SK-N-SH (cell line): ENCODE data around the gene ST13. TPM values are rescaled to one million over a fixed set of nuclear protein-coding genes. Genes with fewer than 3 reads are reported as not detected.

Source experiments
- CTCF ChIA-PET: fragments of 300-600, 350-600 bp; formaldehyde crosslinking; extraction: SDS; loops from one replicate; lab custom pipeline; 2021; lab: Yijun Ruan, JAX
- POLR2A ChIA-PET: fragments of 350-600 bp; sonication (Branson Sonifier 250); formaldehyde crosslinking; extraction: SDS; loops from one replicate; lab custom pipeline; 2020; ENCODE audit warnings: antibody characterized with exemption, inconsistent platforms; lab: Yijun Ruan, JAX
- DNase-seq: peaks from one replicate; pipeline ENCODE4 v3.0.0; 2012
- H2AFZ ChIP-seq: fragments of 200-600 bp; sonication (generic); 2 replicates; pipeline ENCODE4 v1.8.1; 2016; ENCODE audit warnings: antibody characterized with exemption, mild to moderate bottlenecking, low read depth
- H3F3A ChIP-seq: fragments of 200-600 bp; sonication (generic); replicated peaks from 2 replicates; pipeline ENCODE3; 2016; ENCODE audit warnings: antibody characterized with exemption, mild to moderate bottlenecking; ENCODE audit not compliant: insufficient read depth
- H3K27ac ChIP-seq, 2 experiments: fragments of 200-500 bp in 1 of 2; fragments of 200-600 bp in 1 of 2; sonication (Bioruptor generic) in 1 of 2; sonication (generic), shearing (Covaris generic) in 1 of 2; 2 replicates each; pipeline versions ENCODE4 v1.5.1 to v1.6.1; 2014 to 2016; ENCODE audit warnings: low read depth in 2 of 2, inconsistent platforms in 1 of 2, low read length in 1 of 2, mild to moderate bottlenecking in 1 of 2, mixed read lengths in 1 of 2
- H3K27me3 ChIP-seq: fragments of 200-600 bp; sonication (generic), shearing (Covaris generic); 2 replicates; pipeline ENCODE4 v1.6.1; 2016; ENCODE audit warnings: mixed run types; ENCODE audit not compliant: insufficient read depth
- H3K36me3 ChIP-seq, 2 experiments: fragments of 200-500 bp in 1 of 2; fragments of 200-600 bp in 1 of 2; sonication (Bioruptor generic) in 1 of 2; sonication (generic) in 1 of 2; replicated peaks in 1 of 2; 2 replicates each; pipeline versions ENCODE3 to v1.5.1; 2014 to 2016; ENCODE audit warnings: low read length in 1 of 2, mild to moderate bottlenecking in 1 of 2; ENCODE audit not compliant: insufficient read depth in 2 of 2, control insufficient read depth in 1 of 2
- H3K4me1 ChIP-seq, 2 experiments: fragments of 200-500 bp in 1 of 2; fragments of 200-600 bp in 1 of 2; sonication (Bioruptor generic) in 1 of 2; sonication (generic), shearing (Covaris generic) in 1 of 2; 2 replicates each; pipeline versions ENCODE4 v1.5.1 to v1.6.1; 2014 to 2016; ENCODE audit warnings: low read depth in 1 of 2, low read length in 1 of 2, mixed run types in 1 of 2; ENCODE audit not compliant: insufficient read depth in 2 of 2, control insufficient read depth in 1 of 2
- H3K4me2 ChIP-seq: fragments of 200-600 bp; sonication (generic), shearing (Covaris generic); 2 replicates; pipeline ENCODE4 v1.6.1; 2017; ENCODE audit warnings: mixed run types
- H3K4me3 ChIP-seq, 2 experiments: fragments of 200-500 bp in 1 of 2; fragments of 200-600 bp in 1 of 2; sonication (Bioruptor generic) in 1 of 2; sonication (generic), shearing (Covaris generic) in 1 of 2; 2 replicates each; pipeline versions ENCODE4 v1.5.1 to v1.8.1; 2014 to 2016; ENCODE audit warnings: low read depth in 2 of 2, inconsistent platforms in 1 of 2, low read length in 1 of 2, mild to moderate bottlenecking in 1 of 2, mixed read lengths in 1 of 2, moderate library complexity in 1 of 2
- H3K79me2 ChIP-seq: fragments of 200-600 bp; sonication (generic); 2 replicates; pipeline ENCODE4 v1.8.1; 2017; ENCODE audit warnings: mild to moderate bottlenecking; ENCODE audit not compliant: insufficient read depth
- H3K9ac ChIP-seq: fragments of 200-600 bp; sonication (generic); 2 replicates; pipeline ENCODE4 v1.6.1; 2017; ENCODE audit warnings: mixed run types
- H3K9me2 ChIP-seq: fragments of 200-600 bp; sonication (generic); 2 replicates; pipeline ENCODE4 v1.6.1; 2017; ENCODE audit warnings: mixed run types
- H3K9me3 ChIP-seq: fragments of 200-600 bp; sonication (generic); 2 replicates; pipeline ENCODE4 v1.6.1; 2017; ENCODE audit warnings: mixed run types, mild to moderate bottlenecking, moderate library complexity
- H4K20me1 ChIP-seq: fragments of 200-600 bp; sonication (generic); 2 replicates; pipeline ENCODE4 v1.6.1; 2017; ENCODE audit warnings: mild to moderate bottlenecking, mixed run types; ENCODE audit not compliant: insufficient read depth
- CHD2 ChIP-seq: fragments of 150-350 bp; IDR thresholded peaks from 2 replicates; pipeline ENCODE4 v1.6.1; 2018; ENCODE audit warnings: low read length; ENCODE audit not compliant: partially characterized antibody
- ELF1 ChIP-seq: IDR thresholded peaks from 2 replicates; pipeline ENCODE4 v1.4.0; 2012
- EP300 ChIP-seq, 2 experiments: IDR thresholded peaks; 2 replicates each; pipeline versions ENCODE4 v1.4.0 to v1.6.1; 2012; ENCODE audit warnings: borderline replicate concordance in 1 of 2, low read depth in 1 of 2, low read length in 1 of 2
- FOSL2 ChIP-seq: IDR thresholded peaks from 2 replicates; pipeline ENCODE4 v1.4.0; 2012; ENCODE audit warnings: low read depth, mild to moderate bottlenecking, moderate library complexity, borderline replicate concordance
- GABPA ChIP-seq: IDR thresholded peaks from 2 replicates; pipeline ENCODE4 v1.4.0; 2012; ENCODE audit warnings: low read depth, mild to moderate bottlenecking
- GATA2 ChIP-seq: sonication (generic); formaldehyde crosslinking; IDR thresholded peaks from 2 replicates; pipeline ENCODE4 v1.5.0; 2020; ENCODE audit warnings: mild to moderate bottlenecking, missing genetic modification reagents
- MEF2A ChIP-seq: IDR thresholded peaks from 2 replicates; pipeline ENCODE4 v1.4.0; 2012; ENCODE audit warnings: low read depth, borderline replicate concordance
- NFIC ChIP-seq: IDR thresholded peaks from 2 replicates; pipeline ENCODE4 v1.4.0; 2012; ENCODE audit warnings: borderline replicate concordance
- RFX5 ChIP-seq: IDR thresholded peaks from 2 replicates; pipeline ENCODE4 v1.6.1; 2012; ENCODE audit warnings: mild to moderate bottlenecking, improper control_type of control experiment, low read length
- RXRA ChIP-seq: IDR thresholded peaks from 2 replicates; pipeline ENCODE4 v1.4.0; 2012; ENCODE audit warnings: low read depth, mild to moderate bottlenecking, borderline replicate concordance
- TCF12 ChIP-seq: IDR thresholded peaks from 2 replicates; pipeline ENCODE4 v1.4.0; 2012
- WGBS: methylation state at CpG from one replicate; pipeline ENCODE4 v1.1.6; 2017; ENCODE audit warnings: low lambda C conversion rate; 5-methylcytosine and 5-hydroxymethylcytosine counted together
- polyA plus RNA-seq, 3 experiments: library from polyadenylated mRNA; depleted of rRNA; stranded (reverse); fragments of >200 nt; gene quantifications; 2 replicates each; pipeline ENCODE4 v1.2.3, GENCODE V29; 2012
- TF ChIP-seq, protein P1 (sequence below): IDR thresholded peaks from 2 replicates; pipeline ENCODE4 v1.4.0; 2012; ENCODE audit warnings: low read depth
- TF ChIP-seq, protein P2 (sequence below): IDR thresholded peaks from 2 replicates; pipeline ENCODE4 v1.4.0; 2012; ENCODE audit warnings: low read depth, borderline replicate concordance
- TF ChIP-seq, protein P3 (sequence below): fragments of 200-600 bp; sonication (generic); IDR thresholded peaks from 2 replicates; pipeline ENCODE4 v1.6.1; 2017; ENCODE audit warnings: antibody characterized with exemption, mild to moderate bottlenecking, moderate library complexity
- TF ChIP-seq, protein P4 (sequence below): fragments of 150-350 bp; IDR thresholded peaks from 2 replicates; pipeline ENCODE4 v1.6.1; 2017; ENCODE audit warnings: antibody characterized with exemption, low read length, low read depth, borderline replicate concordance
- TF ChIP-seq, protein P5 (sequence below): IDR thresholded peaks from 2 replicates; pipeline ENCODE4 v1.4.0; 2012; ENCODE audit warnings: low read depth, borderline replicate concordance

ST13 gene
- polyA plus RNA-seq, 1 of the 3 experiments (the other 2 are of a cell fraction), result 66.0 TPM

DNA sequence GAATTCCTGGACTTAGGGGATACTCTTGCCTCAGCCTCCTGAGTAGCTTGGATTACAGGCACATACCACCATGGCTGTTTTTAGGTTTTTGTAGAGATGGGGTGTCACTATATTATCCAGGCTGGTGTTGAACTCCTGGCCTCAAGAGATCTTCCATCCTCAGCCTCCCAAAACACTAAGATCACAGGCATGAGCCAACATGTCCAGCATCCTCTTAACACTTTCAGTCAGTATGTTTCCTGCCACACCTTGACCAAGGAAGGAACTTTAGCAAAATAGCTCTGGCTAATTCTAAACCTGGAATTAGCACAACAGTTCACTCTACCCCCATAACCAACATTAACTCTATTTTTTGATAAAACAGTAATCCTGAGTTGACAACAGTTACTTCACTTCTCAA is 32.7 kb upstream of the ST13 start:
- Histone ChIP-seq H3K79me2 (no peaks in the 10 kb centered on the region), H3F3A (no peaks in the 10 kb centered on the region), H4K20me1 (no peaks in the 10 kb centered on the region), H3K9ac (no peak overlapping the region), H3K27ac (no peak overlapping the region), H3K4me2 (no peak overlapping the region), H3K36me3 (peaks cover 0 to 20% of the 10 kb centered on the region in 2 experiments), H2AFZ (no peak overlapping the region), H3K27me3 (no peaks in the 10 kb centered on the region), H3K9me2 (no peaks in the 10 kb centered on the region), H3K4me3 (no peak overlapping the region), H3K4me1 (no peaks in the 10 kb centered on the region), H3K9me3 (no peaks in the 10 kb centered on the region)
- TF ChIP-seq, protein P1, sequence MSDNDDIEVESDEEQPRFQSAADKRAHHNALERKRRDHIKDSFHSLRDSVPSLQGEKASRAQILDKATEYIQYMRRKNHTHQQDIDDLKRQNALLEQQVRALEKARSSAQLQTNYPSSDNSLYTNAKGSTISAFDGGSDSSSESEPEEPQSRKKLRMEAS, result no peak
- TF ChIP-seq, protein P2, sequence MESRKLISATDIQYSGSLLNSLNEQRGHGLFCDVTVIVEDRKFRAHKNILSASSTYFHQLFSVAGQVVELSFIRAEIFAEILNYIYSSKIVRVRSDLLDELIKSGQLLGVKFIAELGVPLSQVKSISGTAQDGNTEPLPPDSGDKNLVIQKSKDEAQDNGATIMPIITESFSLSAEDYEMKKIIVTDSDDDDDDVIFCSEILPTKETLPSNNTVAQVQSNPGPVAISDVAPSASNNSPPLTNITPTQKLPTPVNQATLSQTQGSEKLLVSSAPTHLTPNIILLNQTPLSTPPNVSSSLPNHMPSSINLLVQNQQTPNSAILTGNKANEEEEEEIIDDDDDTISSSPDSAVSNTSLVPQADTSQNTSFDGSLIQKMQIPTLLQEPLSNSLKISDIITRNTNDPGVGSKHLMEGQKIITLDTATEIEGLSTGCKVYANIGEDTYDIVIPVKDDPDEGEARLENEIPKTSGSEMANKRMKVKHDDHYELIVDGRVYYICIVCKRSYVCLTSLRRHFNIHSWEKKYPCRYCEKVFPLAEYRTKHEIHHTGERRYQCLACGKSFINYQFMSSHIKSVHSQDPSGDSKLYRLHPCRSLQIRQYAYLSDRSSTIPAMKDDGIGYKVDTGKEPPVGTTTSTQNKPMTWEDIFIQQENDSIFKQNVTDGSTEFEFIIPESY, result no peak
- TF ChIP-seq EP300 (IDR thresholded peaks at IDR 0.05; ENCODE audit: borderline replicate concordance in 1 of 2, low read depth in 1 of 2, low read length in 1 of 2) (no peak), TCF12 (no peak), GABPA (no peak), RFX5 (no peak)
- TF ChIP-seq, protein P3, sequence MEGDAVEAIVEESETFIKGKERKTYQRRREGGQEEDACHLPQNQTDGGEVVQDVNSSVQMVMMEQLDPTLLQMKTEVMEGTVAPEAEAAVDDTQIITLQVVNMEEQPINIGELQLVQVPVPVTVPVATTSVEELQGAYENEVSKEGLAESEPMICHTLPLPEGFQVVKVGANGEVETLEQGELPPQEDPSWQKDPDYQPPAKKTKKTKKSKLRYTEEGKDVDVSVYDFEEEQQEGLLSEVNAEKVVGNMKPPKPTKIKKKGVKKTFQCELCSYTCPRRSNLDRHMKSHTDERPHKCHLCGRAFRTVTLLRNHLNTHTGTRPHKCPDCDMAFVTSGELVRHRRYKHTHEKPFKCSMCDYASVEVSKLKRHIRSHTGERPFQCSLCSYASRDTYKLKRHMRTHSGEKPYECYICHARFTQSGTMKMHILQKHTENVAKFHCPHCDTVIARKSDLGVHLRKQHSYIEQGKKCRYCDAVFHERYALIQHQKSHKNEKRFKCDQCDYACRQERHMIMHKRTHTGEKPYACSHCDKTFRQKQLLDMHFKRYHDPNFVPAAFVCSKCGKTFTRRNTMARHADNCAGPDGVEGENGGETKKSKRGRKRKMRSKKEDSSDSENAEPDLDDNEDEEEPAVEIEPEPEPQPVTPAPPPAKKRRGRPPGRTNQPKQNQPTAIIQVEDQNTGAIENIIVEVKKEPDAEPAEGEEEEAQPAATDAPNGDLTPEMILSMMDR, result no peak
- POLR2A ChIA-PET, result no interaction called here
- no peak for DNase-seq
- CTCF ChIA-PET, result no interaction called here

DNA sequence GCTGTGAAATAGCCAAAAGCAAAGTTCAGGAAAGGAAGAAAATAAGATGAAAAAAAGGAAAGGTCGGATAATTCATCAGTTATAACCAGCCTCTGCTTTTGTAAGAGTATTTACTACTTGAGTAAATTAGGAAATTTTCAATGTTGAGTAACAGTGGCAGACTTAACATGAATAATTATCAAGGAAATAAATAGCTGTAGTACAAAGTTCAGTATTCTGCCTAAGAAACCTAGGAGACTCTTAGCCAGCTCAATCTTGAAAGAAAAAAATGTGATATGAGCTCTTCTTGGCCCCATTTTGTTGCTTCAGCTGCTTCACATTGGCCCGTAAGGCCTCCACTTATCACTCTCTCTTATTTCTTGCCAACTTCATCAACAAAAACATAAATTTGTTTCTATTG is 22.5 kb upstream of the ST13 start:
- H3K4me2 ChIP-seq, result no peak overlapping the region
- no peak for DNase-seq
- peaks cover 0 to 10% of the 10 kb centered on the region in 2 experiments for H3K36me3 ChIP-seq
- no peak overlapping the region for H3K4me3 ChIP-seq
- no peak overlapping the region for H2AFZ ChIP-seq
- H3K27me3 ChIP-seq, result no peaks in the 10 kb centered on the region
- H3K9me3 ChIP-seq, result no peaks in the 10 kb centered on the region
- ChIA-PET POLR2A (no interaction called here), CTCF (no interaction called here)
- 96% methylated on average over 2 of the region's 2 CpGs for WGBS
- no peaks in the 10 kb centered on the region for H4K20me1 ChIP-seq
- H3K79me2 ChIP-seq, result no peaks in the 10 kb centered on the region
- H3K27ac ChIP-seq, result no peak overlapping the region
- H3K4me1 ChIP-seq, result no peaks in the 10 kb centered on the region
- H3K9me2 ChIP-seq, result no peaks in the 10 kb centered on the region
- TF ChIP-seq MEF2A (no peak), GABPA (no peak), FOSL2 (no peak), ELF1 (no peak), RXRA (no peak), NFIC (no peak), GATA2 (CRISPR knock-in tag) (no peak), RFX5 (no peak), CHD2 (no peak)
- TF ChIP-seq, protein P4, sequence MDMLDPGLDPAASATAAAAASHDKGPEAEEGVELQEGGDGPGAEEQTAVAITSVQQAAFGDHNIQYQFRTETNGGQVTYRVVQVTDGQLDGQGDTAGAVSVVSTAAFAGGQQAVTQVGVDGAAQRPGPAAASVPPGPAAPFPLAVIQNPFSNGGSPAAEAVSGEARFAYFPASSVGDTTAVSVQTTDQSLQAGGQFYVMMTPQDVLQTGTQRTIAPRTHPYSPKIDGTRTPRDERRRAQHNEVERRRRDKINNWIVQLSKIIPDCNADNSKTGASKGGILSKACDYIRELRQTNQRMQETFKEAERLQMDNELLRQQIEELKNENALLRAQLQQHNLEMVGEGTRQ, result no peak
- TF ChIP-seq, protein P2, result no peak
- TF ChIP-seq, protein P3, result no peak
- TF ChIP-seq, protein P1, result no peak
- TF ChIP-seq, protein P5, sequence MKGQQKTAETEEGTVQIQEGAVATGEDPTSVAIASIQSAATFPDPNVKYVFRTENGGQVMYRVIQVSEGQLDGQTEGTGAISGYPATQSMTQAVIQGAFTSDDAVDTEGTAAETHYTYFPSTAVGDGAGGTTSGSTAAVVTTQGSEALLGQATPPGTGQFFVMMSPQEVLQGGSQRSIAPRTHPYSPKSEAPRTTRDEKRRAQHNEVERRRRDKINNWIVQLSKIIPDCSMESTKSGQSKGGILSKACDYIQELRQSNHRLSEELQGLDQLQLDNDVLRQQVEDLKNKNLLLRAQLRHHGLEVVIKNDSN, result no peak
- H3K9ac ChIP-seq, result no peak overlapping the region
- H3F3A ChIP-seq, result no peaks in the 10 kb centered on the region
